Measurements from ENCODE around the gene IKBIP.

The IKBIP gene

GRCh38 chr12:98595243-98595988 is 49.2 kb downstream of the IKBIP start:
- TF ChIP-seq ISL1 (CRISPR knock-in tag; IDR thresholded peaks at IDR 0.05) = peak; percentile 71
- no peak for TF ChIP-seq ZFP30 (CRISPR knock-in tag; IDR thresholded peaks at IDR 0.05)
- ATAC-seq = peak; percentile 18

- ATAC-seq = peak; percentile 21
- TF ChIP-seq ZNF70 (CRISPR knock-in tag; IDR thresholded peaks at IDR 0.05) = no peak
- no peak for TF ChIP-seq ZC3H10 (CRISPR knock-in tag; IDR thresholded peaks at IDR 0.05)
- TF ChIP-seq TCF4 (CRISPR knock-in tag; IDR thresholded peaks at IDR 0.05; ENCODE audit: borderline replicate concordance) = no peak
- TF ChIP-seq BACH2 (CRISPR knock-in tag; IDR thresholded peaks at IDR 0.05; ENCODE audit: borderline replicate concordance) = no peak
- TF ChIP-seq GLIS3 (CRISPR knock-in tag; IDR thresholded peaks at IDR 0.05) = no peak
- no peak for TF ChIP-seq OSR1 (CRISPR knock-in tag; IDR thresholded peaks at IDR 0.05)
- TF ChIP-seq ZNF8 (CRISPR knock-in tag; IDR thresholded peaks at IDR 0.05) = no peak
- no peak for TF ChIP-seq PPARA (CRISPR knock-in tag; IDR thresholded peaks at IDR 0.05; ENCODE audit: borderline replicate concordance)
- TF ChIP-seq ISL1 (CRISPR knock-in tag; IDR thresholded peaks at IDR 0.05) = no peak
- TF ChIP-seq CREB5 (CRISPR knock-in tag; IDR thresholded peaks at IDR 0.05; ENCODE audit: low read depth) = no peak
- TF ChIP-seq POU6F1 (CRISPR knock-in tag; IDR thresholded peaks at IDR 0.05; ENCODE audit: borderline replicate concordance, low read depth) = no peak
- TF ChIP-seq PATZ1 (CRISPR knock-in tag; IDR thresholded peaks at IDR 0.05; ENCODE audit: borderline replicate concordance) = no peak
- no peak for TF ChIP-seq RARB (CRISPR knock-in tag; IDR thresholded peaks at IDR 0.05)
- no peak for TF ChIP-seq TOX (CRISPR knock-in tag; IDR thresholded peaks at IDR 0.05; ENCODE audit: borderline replicate concordance)
These were observed 50.3 kb downstream of the IKBIP start for GRCh38 chr12:98594050-98594835.

GRCh38 chr12:98593351-98594049 is 51.1 kb downstream of the IKBIP start, which contains the start of gene SLC25A3:
SLC25A3 (plus strand) TSS chr12:98593686; CDS start chr12:98593979, 293 bp downstream.
- TF ChIP-seq ZFP30 (CRISPR knock-in tag; IDR thresholded peaks at IDR 0.05) (no peak), GLIS3 (CRISPR knock-in tag; IDR thresholded peaks at IDR 0.05) (no peak), ZNF565 (CRISPR knock-in tag; conservative IDR thresholded peaks at IDR 0.05; ENCODE audit: low read depth) (no peak), CSDC2 (CRISPR knock-in tag; IDR thresholded peaks at IDR 0.05) (no peak), SNAI2 (CRISPR knock-in tag; IDR thresholded peaks at IDR 0.05) (no peak), PPARA (CRISPR knock-in tag; IDR thresholded peaks at IDR 0.05; ENCODE audit: borderline replicate concordance) (no peak), ISL1 (CRISPR knock-in tag; IDR thresholded peaks at IDR 0.05) (no peak), RARB (CRISPR knock-in tag; IDR thresholded peaks at IDR 0.05) (no peak), CSRNP3 (CRISPR knock-in tag; IDR thresholded peaks at IDR 0.05) (0 out of 2 replicates have a peak, but pooled peaks have one; percentile 63)
- peak; percentile 98 for ATAC-seq

- ATAC-seq = peak; percentile 8
- TF ChIP-seq ZNF70 (CRISPR knock-in tag; IDR thresholded peaks at IDR 0.05) (no peak), CSDC2 (CRISPR knock-in tag; IDR thresholded peaks at IDR 0.05) (no peak), TOX (CRISPR knock-in tag; IDR thresholded peaks at IDR 0.05; ENCODE audit: borderline replicate concordance) (no peak), SNAI2 (CRISPR knock-in tag; IDR thresholded peaks at IDR 0.05) (no peak), ZC3H10 (CRISPR knock-in tag; IDR thresholded peaks at IDR 0.05) (no peak), ESRRG (CRISPR knock-in tag; IDR thresholded peaks at IDR 0.05) (no peak), TSHZ2 (CRISPR knock-in tag; IDR thresholded peaks at IDR 0.05) (no peak), CSRNP3 (CRISPR knock-in tag; IDR thresholded peaks at IDR 0.05) (no peak)
These were observed 51.7 kb downstream of the IKBIP start for GRCh38 chr12:98592825-98593322.

All from SK-N-SH treated with all-trans-retinoic acid at 6 μM for 48 hours (cell line).